Stimulated activated naive CD4-positive, alpha-beta T cell treated with Interleukin-2 at 50 U/mL for 16 hours (primary cell): ENCODE results near the gene AP1G2.
"Not testable (repeated sequence)": the region's sequence is repeated elsewhere in the genome, so short reads cannot be mapped to it uniquely, and the experiment has no call there.

ENCODE experiments used
- DNase-seq: peaks from one replicate; lab custom pipeline; 2025; lab: John Stamatoyannopoulos, UW

Gene AP1G2

DNA sequence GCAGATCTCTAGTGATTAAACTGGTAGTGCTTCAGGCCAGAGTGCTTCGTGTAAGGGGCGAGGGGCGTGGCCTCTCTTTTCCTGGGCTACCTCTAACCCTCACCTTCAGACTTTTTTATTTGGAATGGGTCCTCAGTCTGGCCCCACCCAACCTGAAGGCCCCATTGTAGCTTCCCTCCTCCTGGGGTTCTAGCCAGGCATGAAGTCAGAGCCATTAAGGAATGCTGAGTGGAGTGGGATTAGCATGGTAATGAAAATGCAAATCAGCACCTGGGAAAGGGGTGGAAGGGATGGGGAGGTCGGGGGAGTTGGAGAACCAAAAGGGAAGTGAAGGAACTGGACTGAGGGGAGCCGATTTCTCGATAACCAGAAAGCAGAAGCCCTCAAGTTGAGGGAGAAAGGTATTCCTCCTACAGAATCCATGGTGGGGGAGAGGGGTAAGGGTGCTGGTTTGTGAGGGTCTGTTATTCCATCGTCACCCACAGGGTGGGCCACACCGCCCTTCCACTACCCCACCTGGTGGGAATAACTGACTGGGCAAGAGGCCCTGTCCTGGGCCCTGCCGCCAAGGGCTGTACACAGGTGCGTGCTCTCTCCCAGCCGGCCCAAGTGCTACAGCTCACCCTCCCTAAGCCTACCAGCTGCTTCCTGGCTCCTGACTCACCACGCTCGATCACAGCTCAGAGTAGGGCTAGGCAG lies 30.1 kb downstream of the AP1G2 start:
- DNase-seq = no peak

DNA sequence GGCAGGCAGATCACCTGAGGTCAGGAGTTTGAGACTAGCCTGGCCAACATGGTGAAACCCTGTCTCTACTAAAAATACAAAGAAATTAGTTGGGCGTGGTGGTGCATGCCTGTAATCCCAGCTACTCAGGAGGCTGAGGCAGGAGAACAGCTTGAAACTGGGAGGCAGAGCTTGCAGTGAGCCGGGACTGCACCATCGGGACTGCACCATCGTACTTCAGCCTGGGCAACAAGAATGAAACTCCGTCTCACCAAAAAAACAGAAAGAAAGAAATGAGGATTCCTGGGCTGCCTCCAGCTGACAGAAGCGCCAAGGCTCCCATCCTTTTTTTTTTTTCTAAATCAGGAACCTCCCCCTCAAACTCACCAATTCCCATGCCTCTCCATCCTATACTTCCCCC lies 30.7 kb downstream of the AP1G2 start:
- not testable (repeated sequence) for DNase-seq

DNA sequence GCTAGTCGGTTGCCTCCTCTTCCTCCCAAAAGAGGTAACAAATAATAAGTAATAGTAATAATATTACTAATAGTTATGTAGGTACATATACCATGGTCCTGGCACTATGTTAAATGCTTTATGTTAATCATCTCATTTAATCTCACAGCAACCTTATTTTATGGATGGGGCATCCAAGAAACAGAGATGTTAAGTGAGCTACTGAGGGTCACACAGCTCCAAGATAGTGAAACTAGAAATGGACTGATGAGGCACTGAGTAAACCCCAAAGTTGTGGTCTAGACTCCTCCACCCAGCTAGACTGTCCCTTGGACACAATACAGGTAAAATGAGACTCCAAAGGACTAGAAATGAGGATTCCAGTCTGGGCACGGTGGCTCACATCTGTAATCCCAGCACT lies 31.1 kb downstream of the AP1G2 start:
- no peak for DNase-seq

GRCh38 chr14:23535943-23536342 lies 31.6 kb downstream of the AP1G2 start:
- no peak for DNase-seq

- no peak for DNase-seq
Measured at GRCh38 chr14:23533652-23534435, 33.7 kb downstream of the AP1G2 start.

- no peak for DNase-seq
Measured at GRCh38 chr14:23532658-23533057, 34.9 kb downstream of the AP1G2 start.

GRCh38 chr14:23531391-23531790 lies 36.2 kb downstream of the AP1G2 start:
- no peak for DNase-seq

DNA sequence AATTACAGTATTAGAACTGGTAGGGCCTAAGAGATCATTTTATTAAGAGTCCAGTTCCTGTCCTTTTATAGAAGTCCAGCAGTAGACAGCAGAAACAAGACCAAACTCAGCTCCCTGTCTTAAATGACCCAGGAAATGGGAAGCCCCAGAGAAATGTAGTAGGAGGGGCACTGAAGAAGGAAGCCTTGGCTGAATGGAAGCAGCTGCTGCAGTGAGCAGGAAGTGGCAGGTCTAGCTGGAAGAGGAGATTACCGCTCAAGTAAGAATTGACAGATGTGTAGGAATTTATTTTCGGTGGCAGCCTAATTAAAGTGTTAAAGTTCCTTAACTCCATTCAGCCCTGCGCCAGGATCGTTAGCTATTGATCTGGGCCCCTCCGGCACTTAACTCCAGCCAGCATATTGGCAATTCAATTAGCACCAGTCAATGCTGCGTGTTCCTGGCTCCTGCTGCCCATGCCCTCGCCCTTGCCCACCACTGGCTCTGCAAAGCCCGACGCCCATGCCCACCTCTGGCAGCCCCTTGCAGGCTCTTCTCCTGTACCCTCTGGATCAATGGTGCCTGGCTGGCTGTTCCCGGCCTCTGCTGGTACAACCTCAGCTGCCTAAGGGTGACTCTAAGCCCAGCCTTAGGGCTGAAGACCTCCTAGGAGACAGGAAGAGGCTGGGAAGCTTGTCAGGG lies 37.1 kb downstream of the AP1G2 start:
- DNase-seq = no peak

DNA sequence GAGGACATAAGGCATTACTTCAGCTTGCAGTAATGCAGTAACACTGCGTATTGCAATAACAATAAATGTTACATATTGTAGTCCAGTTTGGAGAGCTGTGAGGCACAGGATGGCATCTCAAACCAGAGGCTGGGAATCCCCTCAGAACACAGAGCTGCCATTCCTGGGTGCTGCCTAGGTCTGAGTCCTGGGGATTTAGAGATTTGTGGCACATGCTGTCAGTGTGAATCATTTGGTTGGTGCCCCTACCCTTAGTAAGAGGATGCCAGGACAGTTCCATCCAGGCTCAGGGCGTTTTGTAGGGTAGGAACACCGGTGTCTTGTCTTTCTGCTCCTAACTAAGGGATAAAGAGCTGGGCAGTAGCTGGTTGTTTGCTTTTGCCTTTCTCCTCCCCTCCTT lies 38.6 kb downstream of the AP1G2 start:
- DNase-seq = no peak

GRCh38 chr14:23528555-23528954 lies 39.0 kb downstream of the AP1G2 start:
- no peak for DNase-seq

DNA sequence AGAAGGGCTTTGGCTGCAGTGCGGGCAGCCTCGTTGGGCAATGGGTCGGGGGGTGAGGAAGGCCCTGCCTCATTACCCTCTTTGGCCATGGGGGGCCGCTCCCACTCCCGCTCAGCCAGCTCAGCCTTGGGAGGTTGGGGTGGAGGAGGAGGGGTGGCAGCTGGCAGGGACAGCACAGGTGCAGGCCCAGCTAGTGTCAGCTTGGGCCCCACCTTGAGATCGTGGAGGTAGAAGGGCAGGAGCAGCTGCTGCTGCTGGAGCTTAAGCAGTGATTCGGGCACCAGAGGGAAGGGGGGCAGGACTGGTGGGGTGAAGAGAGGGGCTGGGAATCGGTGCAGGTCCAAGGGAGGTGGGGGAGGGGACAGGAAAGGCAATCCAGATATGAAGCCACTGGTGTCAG lies 42.0 kb downstream of the AP1G2 start:
- no peak for DNase-seq

DNA sequence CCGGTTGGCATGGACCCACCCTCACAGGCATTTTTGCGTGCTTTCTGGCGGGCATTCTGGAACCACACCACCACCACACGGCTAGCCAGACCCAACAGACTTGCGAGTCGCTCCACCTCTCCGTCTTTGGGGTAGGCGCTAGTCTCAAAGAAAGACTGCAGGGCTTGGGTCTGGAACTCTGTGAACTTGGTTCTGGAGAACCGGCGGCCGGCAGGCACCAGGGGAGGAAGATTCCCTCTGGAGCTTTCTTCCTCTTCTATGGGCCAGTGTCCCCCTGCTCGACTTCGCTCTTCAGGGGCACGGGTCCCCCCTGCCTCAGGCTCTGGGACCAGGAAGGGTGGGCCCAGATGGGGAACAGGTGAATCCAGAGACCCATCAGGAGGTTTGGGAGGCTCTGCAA lies 42.6 kb downstream of the AP1G2 start:
- DNase-seq = no peak

DNA sequence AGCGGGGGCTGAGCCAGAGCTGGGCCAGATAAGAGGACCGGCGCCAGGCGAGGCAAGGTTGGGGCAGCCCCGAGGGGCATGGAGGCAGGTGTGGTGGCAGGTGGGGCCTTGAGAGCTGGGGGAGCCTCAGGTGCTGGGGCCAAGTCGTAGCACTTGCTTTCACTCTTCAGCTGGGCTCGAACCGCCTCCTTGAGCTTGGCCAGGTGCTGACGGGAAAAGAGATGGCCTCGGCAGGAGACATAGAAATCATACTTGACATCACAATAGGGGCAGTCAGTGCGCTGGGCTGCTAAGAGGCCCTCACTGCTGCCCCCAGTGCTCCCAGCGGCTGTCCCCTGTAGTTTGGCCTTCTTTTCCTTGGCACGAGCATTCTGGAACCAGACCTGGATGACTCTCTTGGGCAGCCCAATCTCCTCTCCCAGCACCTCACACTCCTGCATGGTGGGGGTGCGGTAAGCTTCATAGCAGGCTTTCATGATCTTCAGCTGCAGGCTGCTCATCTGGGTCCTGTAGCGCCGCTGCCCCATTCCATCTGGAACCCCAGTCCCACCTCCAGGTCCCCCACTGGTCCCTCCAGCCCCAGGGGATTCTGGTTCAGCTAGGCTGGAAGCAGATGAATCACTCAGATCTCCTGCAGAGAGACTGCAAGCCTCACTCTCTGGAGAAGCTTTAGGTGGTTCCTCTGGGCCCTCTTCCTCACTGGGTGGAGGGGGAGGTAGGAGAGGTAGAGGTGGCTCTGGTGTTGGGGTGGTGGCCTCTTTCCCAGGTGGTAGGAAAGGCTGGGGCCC lies 44.2 kb downstream of the AP1G2 start:
- no peak for DNase-seq

DNA sequence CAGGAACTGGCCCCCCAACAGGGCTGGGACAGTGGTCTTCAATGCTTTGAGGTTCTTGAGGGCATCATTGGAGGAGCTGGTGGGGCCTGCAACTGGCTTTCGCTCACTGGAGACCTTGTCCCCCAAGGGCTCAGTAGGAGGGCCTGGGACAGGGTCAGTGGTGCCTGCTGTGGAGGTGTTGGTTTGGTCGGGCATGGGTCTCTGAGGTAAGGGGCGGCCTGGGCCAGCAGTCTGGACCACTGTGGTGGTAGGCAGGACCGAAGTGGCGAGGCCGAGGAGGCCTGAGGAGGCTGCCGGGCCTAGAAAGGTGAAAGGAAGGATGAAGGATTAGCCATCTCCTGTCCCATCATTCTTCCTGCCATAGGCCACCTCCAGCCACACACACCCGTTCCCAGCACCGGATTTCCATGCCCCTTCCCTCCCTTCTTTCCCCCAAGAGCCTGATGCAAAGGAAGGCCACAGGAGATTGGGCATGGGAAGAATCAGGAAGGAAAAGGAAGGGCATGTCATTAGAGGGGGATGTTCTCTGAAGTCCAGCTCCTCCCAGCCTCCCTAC lies 44.9 kb downstream of the AP1G2 start:
- no peak for DNase-seq

- DNase-seq = no peak
Measured at GRCh38 chr14:23521785-23522640, 45.6 kb downstream of the AP1G2 start.

- no peak for DNase-seq
Measured at GRCh38 chr14:23520899-23521533, 46.6 kb downstream of the AP1G2 start.

DNA sequence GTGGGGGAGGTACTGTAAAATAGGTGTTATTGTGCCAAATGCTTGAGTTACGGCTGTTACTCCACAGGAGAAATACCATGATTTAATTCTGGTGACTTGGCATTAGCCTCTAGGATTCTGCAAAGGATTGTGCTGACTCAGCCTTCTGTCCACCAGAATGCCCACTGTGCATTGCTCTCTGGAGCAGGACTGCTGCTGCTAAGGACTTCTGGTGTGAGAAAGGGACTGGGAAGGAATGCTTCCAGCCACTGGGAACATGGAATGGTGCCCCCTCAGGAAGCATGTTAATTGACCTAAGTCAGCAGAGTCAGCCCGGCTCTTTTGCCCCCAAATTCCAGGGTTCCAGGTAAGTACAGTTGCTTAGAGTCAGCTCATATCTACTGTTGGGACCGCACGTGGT lies 48.9 kb downstream of the AP1G2 start:
- no peak for DNase-seq

GRCh38 chr14:23517650-23518326 lies 49.8 kb downstream of the AP1G2 start:
- DNase-seq = no peak

- no peak for DNase-seq
Measured at GRCh38 chr14:23514644-23514957, 53.0 kb downstream of the AP1G2 start.
